CD4-positive, alpha-beta T cell treated with Interleukin-10 for 1 hour (primary cell): Measurements from ENCODE around the gene SLC25A25.
A peak's percentile ranks its signal among the peaks of the same experiment; 100 is the strongest.
"Not testable (repeated sequence)": the region's sequence is repeated elsewhere in the genome, so short reads cannot be mapped to it uniquely, and the experiment has no call there.

Source experiments
- DNase-seq: peaks from one replicate; pipeline ENCODE4 v3.0.0-alpha.2; 2020

SLC25A25 gene

DNA sequence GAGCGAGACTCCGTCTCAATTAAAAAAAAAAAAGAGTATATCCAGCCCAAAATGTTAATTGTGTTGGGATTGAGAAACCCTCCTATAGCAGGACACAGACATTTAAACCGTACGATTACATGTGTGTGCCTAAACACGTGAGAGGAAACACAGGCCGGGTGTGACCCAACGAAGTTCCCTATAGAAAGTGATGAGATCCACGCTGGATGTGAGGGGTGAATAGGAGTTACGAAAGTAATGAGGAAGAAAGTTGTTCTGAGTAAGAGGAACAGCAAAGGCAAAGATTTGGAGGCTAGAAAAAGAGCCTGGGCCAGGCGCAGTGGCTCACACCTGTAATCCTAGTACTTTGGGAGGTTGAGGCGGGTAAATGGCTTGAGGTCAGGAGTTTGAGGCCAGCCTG, 14.5 kb upstream of the SLC25A25 start:
- DNase-seq, result no peak

DNA sequence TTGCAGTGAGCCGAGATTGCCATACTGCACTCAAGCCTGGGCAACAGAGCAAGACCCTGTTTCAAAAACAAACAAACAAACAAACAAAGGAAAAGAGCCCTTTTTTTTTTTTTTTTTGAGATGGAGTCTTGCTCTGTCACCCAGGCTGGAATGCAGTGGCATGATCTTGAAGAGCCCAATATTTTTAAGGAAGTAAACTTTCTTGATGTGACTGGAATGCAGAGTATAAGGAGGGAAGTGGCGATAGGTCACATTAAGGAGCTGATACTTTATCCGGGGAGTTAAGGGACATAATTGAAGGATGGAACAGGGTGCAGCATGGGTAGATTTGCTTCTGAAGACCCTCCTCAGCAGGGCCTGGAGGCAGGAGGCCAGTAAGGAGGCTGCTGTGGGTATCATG, 13.9 kb upstream of the SLC25A25 start:
- no peak for DNase-seq

DNA sequence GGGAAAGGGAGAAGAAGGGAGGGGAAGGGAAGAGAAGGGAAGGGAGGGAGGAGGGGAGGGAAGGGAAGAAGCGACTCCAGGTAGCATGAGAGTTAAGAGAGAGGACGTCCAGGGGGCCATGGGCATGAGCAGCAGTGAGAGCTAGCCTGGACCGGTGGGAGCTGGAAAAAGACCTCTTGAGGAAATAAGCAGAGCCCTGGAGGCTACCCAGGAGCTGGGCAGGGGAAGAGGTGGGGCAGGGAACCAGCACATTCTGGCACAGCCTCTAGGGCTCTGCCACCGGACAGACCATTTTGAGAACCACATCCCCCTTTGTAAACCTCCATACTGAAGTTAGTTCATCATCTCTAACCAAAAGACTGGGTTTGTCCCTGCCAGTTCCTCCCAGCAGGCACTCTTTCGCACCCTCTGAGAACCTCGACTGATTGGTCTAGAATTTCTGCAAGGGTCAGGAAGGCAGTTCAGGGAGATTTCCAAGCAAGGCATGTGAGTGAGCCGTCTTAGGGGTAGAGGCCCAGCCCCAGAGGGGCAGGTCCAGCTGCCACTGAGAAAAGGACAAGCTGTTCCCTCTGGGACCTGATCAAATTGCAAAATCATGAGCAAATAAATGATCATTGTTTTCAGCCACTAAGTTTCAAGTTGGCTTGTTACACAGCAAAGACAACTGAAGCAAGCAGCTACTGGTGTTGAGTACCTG, 12.5 kb upstream of the SLC25A25 start:
- DNase-seq, result no peak

DNA sequence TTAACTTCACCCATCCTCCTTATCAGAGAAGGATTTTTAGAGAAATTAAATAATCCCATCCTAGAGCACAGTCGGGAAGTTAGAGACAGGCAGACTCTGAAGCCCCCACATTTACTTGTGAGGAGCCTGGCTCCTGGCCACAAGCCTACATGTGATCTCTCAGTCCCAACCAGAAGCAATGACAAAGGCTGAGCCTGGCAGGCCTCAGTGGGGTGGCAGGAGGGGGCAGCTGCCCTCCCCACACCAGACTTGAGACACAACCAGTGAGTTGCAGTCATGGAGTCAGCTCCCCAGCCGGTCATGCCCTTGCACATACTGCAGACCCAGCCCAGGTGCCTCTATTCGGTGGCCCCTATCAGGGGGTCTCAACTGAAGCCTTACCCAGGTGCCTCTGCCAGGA, 11.9 kb upstream of the SLC25A25 start:
- DNase-seq, result no peak

DNA sequence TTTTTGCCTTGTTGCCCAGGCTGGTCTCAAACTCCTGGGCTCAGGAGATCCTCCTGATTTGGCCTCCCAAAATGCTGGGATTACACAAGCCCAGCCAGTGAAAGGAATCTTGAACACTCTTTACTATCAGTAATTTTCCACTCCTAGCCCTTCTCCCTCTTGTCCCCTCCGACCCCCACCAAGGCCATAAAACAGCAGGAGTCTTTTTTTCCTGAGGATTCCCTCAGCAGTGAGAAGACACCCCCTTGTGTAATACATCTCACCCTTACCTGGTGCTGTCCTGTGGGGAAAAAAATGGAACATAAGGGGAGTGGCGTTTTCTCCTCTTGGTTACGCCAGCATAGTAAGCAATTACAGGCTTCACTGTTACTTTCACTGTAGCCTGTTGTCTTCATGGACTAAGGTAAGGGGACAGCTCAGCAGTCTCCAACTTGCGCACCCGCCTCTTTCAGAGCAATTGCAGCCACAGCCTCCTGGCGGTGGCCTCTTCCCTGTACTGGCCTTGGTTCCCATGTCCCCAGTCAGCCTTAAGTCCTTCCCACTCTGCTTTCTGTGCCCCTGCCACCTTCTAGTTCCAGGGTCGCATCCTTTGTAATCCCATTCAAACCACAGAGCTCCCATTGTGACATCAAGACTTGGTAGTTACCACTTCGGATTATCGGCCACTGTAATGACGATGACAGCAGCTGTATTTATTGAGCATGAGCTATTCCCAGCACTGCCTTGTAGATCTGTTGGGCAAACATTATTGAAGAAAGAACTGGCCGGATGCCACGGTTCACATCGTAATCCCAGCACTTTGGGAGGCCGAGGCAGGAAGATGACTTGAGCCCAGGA, 10.9 kb upstream of the SLC25A25 start:
- DNase-seq, result no peak

DNA sequence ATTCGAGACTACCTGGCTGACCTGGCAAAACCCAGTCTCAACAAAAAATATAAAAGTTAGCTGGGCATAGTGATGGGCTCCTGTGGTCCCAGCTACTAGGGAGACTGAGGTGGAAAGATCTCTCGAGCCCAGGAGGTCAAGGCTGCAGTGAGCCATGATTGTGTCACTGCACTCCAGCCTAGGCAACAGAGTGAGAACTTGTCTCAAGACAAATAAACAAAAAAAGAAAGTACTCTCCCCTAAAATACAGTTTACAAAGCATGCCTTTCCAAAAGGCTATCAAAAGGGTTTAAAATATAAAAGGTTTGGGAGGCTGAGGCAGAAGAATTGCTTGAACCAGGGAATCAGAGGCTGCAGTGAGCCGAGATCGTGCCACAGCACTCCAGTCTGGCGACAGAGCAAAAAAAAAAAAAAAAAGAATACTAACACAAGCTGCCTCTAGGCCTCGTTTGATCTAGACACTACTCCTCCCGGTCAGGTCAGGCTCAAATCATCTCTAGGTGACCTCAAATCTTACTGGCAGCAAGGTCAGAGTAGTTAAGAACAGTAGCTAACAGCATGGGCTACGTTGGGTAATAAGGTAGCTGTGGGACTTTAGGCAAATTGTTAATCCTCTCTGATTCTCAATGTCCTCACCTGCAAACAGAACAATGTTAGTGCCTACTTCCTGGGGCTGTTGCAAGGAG, 10.2 kb upstream of the SLC25A25 start:
- no peak for DNase-seq

DNA sequence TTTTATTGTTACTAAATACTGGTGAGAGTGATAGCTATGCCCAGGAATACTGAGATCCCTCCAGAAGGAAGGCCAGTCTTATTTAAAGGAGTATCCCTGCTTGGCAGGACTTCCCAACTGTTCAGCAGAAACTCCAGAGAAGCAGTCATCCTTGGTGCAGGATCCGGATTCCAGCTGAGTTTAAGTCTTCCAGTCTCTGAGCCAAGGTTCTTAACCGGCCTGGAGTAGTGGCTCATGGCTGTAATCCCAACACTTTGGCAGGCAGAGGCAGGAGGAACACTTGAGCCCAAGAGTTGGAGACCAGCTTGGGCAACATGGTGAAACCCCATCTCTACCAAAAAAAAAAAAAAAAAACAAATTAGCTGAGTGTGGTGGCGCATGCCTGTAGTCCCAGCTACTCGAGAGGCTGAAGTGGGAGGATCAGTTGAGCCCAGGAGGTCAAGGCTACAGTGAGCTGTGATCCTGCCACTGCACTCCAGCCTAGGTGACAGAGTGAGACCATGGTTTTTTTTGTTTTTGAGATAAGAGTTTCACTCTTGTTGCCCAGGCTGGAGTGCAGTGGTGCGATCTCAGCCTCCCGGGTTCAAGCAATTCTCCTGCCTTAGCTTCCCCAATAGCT, 8.6 kb upstream of the SLC25A25 start:
- no peak for DNase-seq

DNA sequence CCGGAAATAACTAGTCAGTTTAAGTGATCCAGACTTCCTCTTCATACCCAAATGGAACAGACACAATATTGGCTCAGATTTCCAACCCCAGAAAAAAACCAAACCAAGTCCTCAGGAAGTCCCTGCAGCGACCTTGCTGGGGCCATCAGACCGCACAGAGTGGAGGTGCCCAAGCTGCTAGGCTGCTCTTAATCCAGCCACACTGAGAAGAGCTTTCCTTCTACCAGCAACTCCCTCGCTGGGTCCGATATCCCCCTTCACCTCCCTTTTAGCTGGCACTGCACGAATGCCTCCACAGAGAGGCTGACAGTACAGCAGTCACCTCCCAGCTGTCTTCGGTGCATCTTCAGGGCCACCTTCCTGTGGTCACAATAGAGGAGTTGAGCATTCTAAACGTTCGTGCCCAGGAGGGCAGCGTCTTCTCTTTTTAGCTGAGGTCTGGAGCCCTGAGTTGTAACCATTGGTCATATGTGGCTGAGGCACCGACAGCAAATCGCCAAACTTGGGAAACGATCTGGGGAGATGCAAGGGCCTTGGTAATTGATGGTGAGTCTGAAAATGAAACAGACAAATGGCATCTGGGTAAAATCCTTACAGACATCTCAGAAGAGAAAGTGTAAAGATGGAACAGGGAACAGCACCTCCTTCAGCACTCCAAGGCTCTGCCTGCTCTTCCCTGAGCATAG, 6.6 kb upstream of the SLC25A25 start:
- no peak for DNase-seq

DNA sequence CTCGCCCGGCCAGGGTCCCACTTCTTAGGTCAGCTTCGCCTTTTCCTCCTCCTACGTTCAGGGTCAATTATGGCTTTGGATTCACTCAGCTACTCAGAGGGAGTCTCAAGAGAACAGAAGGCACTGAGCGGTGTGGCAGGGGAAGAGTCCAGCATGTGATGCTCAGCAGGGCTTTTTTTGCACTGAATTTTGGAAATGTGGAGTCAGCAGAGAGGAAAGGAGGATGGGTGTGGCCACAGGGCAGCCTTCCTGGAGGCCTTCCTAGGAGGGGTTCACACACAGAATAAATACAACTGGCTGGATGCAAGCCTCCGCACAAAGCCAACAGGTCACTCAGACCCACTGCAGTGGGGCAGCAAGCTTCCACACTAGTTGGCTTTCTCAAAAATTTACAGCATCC, 5.8 kb upstream of the SLC25A25 start:
- DNase-seq, result no peak

DNA sequence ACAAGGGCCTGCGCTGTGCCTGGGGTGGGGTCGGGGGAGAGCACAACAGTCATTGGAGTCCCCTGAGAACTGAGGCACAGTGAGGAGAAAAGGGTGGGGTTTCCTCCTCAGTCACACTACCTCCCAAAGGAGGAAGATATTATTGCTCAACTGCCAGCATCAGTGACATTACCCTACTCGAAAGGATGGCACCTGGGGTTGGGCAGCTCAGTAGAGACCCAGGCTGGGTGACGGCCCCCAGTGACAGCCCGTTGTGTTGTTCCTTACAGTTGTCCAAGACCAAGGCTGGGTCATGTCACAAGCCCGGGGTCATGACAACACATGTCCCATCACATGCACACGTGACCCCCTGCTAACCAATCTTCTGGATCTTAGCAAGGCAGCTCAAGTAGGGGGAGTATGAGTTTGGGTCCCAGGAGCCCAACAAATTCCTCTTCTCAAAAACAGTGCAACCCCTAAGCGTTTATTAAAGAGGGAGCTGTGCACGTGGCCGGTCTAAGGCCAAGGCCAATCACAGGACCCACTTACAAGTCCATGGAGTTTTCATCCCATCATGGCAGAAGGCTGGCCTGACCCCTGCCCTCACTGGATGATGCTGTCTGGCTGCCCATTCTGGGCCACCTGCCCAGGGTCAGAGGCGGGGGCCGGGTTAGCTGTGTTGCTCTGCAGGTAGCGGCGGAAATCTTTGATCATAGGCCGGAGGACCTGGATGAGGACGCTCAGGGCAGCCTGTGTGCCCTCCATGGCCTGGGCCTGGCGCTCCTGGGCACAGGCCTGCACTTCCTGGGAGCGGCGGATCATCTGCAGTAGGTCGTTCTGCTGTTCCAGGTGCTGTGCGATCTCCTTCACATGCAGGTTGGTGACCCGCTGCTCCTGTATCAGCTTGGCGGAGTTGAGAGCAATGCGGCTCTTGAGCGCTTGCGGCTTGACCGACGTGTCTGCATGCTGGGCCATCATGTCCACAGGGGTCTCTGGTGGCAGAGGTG, 4.9 kb upstream of the SLC25A25 start:
- DNase-seq, result no peak

DNA sequence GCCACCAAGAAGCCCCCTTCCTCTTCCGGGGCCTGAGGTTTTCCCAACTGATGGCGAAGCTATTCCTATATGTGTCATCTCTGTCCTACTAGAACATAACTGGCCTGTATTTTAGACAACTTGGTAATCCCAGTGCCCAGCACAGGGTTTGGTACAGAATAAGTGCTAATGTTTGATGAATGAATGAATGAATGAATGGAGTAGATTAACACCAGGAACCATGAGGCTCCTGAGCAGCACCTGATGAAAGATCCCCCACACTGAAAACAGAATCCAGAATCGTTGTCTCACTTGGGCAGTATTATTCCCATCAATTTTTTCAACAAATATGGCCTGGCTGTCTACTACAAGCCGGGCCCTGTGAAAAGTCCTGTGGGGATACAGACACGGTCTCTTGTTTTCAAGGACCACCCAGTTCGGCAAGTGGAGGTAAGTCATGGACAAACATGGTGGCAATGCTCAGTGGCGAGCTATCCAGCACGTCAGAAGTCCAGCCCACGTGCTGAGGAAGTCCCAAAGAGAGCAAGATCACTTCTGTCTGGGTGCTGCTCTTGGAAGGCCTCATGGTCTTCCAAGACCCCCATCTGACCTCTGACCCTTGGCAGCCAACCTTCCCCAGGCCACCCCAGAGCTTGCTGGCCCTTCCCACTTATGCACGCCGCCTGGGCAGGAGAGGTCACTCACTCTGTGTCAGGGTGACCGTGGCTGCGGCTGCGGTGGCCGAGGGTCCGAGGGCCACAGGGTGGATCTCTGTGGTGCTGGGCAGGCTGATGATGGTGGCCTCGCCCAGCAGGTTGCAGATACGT, 1.9 kb upstream of the SLC25A25 start:
- no peak for DNase-seq

DNA sequence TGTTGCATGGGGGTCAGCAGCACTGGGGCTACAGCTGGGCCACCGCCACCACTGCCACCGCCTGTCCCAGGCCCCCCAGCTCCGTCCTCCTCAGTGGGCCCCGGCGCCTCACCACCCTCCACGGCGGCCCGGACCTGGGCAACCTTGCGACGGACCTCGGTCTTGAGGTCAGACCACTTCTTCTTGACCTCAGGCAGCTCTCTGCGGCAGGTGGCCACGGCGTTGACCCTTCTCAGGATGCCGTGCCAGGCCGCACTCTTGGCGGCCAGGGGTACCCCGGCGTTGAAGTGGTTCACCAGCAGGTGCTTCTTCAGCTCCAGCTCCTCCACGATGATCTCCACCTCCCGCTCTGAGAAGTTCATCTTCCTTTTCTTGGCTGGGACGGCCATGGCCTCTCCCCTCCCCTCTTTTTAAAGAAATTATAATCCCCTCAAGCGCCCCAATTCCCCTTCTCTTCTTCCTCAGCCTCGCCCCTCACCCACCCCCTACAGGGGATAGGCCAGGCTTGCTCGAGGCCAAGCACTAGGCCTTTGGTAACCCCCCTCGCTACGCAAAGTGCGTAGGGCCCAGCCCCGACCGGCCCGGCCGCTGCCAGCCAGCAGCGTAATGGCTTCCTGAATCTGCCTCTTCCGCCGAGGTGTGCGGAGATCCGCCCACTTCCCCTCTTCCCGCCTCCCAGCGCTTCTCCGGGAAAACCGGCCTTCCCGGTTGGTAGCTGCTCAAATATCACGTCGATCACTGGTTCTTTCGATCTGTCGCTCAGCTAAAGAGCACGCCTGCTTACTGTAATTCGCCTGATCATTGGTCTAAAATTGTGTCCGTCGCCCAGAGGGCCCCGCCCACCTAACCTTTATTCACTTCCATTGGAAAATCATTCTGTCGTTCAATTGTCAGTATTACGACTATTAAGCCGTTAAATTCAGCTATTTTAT, 1.1 kb upstream of the SLC25A25 start, which contains the start of gene NAIF1:
Gene NAIF1 (minus strand): TSS at position 608 of the 932 bp plus-strand sequence. CDS start 219 bp downstream, at position 389.
- DNase-seq, result peak; percentile 99

DNA sequence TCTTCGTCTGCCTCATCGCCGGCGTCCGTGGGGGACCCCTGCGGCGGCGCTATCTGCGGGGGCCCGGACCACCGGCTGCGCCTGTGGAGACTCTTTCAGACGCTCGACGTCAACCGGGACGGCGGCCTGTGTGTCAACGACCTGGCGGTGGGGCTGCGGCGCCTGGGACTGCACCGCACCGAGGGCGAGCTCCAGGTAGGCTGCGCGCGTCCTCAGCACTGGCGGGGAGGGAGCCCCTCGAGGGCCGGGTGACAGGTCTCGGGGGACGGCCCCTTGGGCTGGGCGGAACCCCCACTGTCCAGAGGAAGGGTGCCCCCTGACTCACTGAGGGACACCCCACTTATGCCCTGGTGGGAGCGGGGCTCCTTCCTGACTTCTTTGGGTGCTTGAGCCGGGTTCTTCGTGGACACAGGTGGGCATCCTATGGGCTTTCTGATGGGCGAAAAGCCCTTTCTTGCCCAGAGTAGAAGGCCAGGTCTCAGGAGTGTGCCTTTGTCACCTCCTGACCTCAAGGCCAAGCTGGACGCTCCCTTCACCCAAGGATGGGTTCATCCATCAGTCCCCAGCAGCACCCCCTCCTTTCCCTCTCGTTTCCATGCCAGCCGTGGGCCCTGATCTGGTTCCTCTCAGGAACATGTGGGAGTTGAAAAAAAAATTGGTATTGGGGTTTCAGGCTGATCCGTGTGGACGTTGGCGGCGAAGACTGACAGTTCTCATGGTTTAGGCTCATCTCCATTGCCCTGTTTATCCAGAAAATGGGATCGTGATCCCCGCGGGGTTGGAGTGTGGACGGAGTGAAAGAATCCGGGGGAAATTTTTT, 564 bp downstream of the SLC25A25 start:
- DNase-seq, result peak; percentile 39

DNA sequence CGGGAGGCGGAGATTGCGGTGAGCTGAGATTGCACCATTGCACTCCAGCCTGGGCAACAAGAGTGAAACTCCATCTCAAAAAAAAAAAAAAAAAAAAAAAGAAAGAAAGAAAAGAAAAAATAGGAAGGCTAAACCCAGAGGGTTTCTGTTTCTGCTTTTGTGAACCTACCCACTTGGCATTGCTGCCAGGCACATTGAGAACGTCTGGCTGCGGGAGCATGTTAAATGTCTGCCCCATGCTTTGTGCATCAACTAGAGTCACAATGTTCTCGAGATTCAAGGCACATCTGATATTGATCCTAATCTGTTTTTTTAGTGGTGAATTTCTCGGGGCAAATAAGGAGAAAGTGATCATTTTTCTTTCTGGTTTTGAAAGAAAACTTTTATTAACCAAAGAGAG, 2.8 kb downstream of the SLC25A25 start:
- no peak for DNase-seq

DNA sequence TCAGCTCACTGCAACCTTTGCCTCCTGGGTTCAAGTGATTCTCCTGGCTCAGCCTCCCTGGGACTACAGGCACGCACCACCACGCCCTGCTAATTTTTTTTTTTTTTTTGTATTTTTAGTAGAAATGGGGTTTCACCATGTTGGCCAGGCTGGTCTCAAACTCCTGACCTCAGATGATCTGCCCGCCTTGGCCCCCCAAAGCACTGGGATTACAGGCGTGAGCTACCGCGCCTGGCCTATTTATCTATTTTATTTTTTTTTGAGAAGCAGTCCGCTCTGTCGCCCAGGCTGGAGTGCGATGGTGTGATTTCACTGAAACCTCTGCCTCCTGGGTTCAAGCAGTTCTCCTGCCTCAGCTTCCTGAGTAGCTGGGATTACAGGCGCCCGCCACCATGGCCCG, 3.4 kb downstream of the SLC25A25 start:
- DNase-seq, result not testable (repeated sequence)

DNA sequence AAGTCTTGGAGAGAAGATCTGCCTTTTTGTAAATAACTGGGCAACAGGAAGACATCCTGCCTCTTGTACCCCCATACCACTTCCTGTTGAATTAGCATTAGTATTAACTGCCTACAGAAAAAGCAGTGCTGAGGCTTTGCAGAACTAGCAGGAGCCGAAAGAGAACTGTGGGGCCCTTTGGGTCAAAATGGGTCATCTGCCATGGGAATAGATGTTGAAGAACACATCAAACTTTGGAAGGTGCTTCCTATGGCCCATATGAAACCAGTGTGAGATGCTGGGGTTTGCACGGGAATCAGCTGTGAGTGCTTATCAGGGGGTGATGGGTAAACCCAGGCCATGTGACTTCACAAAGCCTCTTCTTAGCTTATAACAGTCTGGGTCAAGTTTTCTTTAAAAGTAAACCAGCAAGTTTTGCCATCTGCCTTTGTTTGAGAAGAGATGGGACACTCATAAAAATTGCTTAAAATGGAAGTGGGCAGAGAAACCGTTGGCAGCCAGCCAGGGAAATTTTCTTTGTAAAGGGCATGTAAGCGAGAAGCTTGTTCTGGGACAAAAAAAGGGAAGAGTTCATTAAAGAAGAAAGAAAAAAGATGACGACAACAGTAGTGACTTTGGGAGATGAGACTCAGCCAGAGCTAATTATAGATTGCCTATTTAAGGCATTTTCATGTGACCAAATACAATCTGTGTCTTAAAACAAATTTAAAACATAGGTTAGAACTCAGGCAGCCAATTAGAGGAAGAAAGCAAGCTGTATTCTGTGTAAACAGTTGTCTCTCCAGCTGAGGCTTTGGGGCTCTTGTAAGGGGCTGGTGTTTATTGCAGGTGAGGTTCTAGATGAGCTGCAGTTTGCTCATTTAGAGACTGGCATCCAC, 4.4 kb downstream of the SLC25A25 start:
- DNase-seq, result peak; percentile 74

DNA sequence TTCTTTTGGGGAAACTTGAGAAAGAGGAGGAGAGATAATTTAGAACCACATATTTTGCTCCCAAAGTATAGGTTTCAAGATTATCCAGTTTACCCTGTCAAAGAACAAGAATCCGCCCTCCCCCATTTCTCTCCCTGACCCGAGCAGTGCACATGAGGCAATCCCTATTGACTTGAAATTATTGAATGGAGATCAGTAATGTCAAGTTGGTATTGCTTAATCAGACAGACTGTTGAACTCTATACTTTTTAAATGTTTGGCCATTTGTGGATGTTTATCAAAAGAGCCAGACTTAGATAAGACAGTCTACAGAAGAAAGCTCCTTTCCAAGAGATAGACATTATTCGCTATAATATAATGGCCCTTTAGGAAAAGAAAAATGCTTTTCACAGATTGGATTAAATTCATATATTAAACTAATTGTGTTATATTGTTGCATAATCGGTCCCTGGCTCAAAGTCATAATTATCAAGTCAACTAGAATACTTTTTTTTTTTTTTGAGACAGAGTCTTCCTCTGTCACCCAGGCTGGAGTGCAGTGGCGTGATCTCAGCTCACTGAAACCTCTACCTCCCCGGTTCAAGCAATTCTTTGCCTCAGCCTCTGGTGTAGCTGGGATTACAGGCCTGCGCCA, 5.3 kb downstream of the SLC25A25 start:
- DNase-seq, result no peak
